Activated naive CD4-positive, alpha-beta T cell treated with anti-CD3 and anti-CD28 coated beads, Interleukin-2, amount 50 U/mL, for 16 hours (primary cell): ENCODE data around the gene VSTM1.
"Not testable (repeated sequence)": the region's sequence is repeated elsewhere in the genome, so short reads cannot be mapped to it uniquely, and the experiment has no call there.

Experiments used
- DNase-seq: peaks from one replicate; pipeline ENCODE4 v3.0.0-alpha.2; 2020

Gene VSTM1

DNA sequence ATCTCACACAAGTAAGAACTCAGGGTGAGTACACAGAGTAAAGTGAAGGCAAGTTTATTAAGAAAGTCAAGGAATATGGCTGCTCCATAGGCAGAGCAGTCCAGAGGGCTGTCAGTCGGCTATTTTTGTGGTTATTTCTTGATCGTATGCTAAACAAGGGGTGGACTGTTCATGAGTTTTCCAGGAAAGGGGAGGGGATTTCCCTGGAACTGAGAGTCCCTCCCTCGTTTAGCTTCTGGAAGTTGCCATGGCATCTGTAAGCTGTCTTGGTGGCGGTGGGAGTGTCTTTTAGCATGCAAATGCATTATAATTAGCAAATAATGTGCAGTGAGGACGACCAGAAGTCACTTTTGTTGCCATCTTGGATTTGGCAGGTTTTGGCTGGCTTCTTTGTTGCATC, 5.8 kb upstream of the VSTM1 start:
- DNase-seq: no peak

GRCh38 chr19:54062643-54063042, 1.1 kb downstream of the VSTM1 start:
- no peak for DNase-seq

GRCh38 chr19:54047616-54048015, 16.1 kb downstream of the VSTM1 start:
- DNase-seq: no peak

DNA sequence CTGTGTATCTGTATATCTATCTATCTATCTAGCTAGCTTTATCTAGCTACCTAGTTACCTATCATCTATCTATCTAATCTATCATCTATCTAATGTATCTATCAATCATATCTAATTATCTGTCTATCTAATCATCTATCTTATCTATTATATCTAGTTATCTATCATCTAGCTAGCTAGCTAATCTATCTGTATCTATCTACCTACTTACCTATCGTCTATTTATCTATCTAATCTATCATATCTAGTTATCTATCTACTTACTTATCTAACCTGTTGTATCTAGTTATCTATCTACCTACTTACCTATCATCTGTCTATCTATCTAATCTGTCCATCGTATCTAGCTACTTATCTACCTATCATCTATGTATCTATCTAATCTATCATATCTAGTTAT, 17.9 kb downstream of the VSTM1 start:
- DNase-seq: no peak

- DNase-seq: no peak
These were observed 20.7 kb downstream of the VSTM1 start for GRCh38 chr19:54042989-54043388.

DNA sequence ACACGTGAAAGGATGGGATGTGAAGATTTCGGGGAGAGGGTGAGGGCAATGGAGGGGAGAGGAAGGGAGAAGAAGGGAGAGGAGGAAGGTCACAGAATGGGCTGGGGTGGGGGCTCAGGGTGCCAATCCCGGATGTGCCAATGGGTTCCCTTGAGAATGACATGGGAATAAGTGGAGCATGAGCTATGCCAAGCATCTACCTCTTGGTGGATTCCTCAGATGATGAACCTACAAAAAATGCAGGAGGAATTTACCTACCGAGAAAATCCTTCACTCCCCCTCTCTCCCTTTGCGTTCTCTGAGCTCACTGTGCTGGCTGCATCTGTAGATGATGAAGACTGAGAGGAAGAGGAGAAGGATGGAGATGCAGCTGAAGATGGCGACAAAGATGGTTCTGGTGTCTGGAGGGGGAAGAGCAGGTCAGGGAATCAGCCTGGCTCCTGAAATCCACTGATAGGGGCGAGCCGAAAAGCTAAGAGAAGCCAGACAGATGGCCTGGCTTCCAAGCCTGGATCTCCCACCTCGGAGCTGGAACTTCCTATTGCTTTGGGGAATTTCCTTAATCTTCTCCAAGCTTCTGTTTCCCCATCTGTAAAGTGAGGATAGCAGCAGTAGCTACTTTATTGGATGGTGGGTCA, 21.6 kb downstream of the VSTM1 start:
- DNase-seq: no peak

DNA sequence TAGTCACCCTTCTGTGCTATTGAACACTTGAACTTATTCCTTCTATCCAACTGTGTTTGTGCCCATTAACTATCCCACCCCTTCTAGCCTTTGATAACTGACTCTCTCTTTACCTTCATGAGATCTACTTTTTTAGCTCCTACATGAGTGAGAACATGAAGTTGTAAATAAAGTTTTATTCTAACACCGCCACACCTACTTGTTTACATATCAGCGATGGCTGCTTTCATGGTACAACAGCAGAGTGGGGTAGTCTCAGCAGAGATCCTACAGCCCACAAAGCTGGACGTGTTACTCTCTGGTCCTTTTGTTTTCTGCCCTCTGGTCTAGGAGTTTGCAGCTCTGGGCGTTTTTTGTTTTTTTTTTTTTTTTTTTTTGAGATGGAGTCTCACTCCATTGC, 23.7 kb downstream of the VSTM1 start:
- DNase-seq: no peak

DNA sequence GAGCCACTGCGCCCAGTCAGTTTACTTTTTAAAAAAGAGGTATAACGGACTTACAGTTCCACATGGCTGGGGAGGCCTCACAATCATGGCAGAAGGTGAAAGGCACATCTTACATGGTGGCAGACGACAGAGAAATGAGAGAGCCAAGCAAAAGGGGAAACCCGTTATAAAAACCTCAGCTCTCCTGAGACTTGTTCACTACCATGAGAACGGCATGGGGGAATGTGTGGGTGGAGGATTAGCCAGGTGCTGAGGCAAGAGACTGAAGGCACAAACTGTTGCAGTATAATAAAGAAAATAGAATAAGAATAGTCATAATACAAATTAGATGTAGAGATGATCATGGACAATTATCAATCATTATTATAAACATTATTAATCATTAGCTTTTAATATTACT, 27.2 kb downstream of the VSTM1 start:
- not testable (repeated sequence) for DNase-seq

DNA sequence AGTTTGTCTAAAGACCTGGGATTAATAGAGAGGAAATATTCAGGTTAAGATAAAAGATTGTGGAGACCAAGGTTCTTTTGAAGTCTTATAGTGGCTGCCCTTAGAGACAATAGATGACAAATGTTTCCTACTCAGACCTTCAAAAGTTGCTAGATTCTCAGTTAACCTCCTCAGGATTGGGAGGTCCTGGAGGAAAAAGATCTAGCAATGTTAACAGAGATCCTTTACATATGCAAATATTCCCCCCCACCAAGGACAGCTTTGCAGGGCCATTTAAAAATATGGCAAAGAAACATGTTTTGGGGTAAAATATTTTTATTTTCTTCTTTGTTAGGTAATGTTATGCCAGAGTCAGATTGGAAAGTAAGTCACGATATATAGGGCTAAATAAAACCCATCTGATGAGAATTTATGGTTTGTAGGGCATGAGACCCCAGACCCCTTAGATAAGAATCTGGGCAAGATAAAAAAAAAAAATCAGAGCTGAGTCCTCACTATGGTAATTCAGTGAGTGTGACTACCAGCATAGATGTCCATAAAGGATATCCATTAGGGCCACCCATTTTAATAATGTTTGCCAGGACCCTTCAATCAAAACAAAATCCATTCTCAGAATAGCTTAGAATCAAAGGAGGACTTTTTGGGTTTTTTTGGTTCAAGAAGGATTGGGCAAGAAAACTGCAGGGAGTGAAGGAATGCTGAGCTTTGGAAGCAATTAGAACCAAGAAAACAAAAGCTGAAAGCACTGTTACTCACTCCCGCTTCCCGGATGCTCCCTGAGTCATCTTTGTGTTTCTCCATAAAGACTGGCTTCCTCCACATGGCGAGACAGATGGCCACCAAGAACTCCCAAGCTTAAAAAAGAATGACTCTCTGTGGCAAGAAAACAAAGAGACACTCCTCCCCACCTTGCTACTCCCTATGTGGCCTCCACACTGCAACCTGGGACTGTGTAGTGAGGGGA, 28.2 kb downstream of the VSTM1 start:
- DNase-seq: no peak

GRCh38 chr19:54030895-54031586, 32.7 kb downstream of the VSTM1 start:
- DNase-seq: no peak

GRCh38 chr19:54029930-54030490, 33.7 kb downstream of the VSTM1 start:
- DNase-seq: peak; percentile 46

DNA sequence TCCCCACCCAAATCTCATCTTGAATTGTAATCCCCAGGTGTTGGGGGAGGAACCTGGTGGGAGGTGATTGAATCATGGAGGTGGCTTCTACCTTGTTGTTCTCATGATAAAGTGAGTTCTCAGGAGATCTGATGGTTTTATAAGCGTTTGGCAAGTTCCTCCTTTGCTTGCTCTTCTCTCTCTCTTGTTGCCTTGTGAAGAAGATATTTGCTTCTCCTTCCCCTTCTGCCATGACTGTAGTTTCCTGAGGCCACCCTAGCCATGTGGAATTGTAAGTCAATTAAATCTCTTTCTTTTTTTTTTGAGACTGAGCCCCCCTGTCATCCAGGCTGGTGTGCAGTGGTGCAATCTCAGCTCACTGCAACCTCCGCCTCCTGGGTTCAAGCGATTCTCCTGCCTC, 34.4 kb downstream of the VSTM1 start:
- DNase-seq: no peak

DNA sequence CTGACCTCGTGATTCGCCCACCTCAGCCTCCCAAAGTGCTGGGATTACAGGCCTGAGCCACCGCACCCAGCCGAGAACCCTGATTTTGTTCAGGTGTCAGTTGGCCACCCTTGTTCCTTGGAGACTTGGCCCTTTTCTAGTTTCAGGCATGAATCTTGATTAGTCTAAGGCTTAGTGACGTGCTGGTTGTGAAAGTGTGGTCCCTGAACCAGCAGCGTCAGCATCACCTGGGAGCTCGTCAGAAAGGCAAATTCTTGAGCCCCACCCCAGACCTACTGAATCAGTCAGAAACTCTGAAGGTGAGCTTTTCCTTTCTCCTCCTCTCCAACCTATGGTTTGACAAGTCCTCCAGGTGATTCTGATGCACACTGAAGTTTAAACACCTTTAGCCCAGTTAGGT, 37.0 kb downstream of the VSTM1 start:
- DNase-seq: no peak

DNA sequence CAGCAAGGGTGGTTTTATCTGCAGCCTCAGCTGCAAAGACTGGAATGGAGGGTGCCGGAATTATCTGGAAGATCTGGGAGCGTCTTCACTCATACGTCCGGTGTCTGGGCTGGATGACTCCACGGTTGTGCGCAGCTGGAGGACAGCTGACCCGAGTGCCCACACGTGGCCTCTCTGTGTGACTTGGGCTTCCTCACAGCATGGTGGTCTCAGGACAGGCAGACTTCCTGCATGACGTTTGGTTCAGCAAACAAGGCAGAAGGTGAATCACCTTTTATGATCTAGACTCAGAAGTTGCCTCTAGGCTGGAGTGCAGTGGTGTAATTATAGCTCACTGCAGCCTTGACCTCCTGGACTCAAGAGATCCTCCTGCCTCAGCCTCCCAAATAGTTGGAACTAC, 39.0 kb downstream of the VSTM1 start:
- no peak for DNase-seq

- no peak for DNase-seq
These were observed 40.5 kb downstream of the VSTM1 start for GRCh38 chr19:54023191-54023590.

DNA sequence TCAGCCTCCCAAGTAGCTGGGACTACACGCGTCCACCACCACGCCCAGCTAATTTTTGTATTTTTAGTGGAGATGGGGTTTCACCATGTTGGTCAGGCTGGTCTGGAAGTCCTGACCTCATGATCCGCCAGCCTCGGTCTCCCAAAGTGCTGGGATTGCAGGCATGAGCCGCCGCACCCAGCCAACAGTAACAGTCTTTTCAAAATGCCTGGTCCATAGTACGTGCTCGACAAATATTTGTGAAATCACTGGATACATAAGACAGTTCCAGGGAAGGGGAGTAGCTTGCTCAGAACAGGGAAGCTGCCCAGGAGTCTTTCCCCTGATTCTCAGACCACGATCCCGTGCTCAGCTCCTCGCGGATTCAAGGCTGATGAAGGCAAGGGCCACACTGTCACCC, 41.8 kb downstream of the VSTM1 start:
- no peak for DNase-seq

DNA sequence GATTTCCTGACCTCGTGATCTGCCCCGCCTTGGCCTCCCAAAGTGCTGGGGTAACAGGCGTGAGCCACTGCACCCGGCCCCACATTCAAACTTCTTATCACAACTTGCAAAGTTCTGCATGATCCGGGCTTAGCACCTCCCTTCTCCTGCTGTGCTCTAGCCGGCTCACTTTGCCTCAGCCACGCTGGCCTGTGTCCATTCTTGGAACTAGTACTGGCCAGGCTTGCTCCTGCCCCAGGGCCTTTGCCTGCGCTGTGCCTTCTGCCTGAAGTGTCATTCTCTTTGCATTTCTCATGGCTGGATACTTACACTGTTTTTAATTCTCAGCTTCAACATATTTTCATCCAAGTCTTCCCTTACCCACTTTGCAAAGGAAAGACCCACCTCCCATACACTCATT, 42.3 kb downstream of the VSTM1 start:
- no peak for DNase-seq

- DNase-seq: no peak
These were observed 46.4 kb downstream of the VSTM1 start for GRCh38 chr19:54017261-54017660.

- DNase-seq: no peak
These were observed 48.7 kb downstream of the VSTM1 start for GRCh38 chr19:54014920-54015560.

- DNase-seq: no peak
These were observed 49.8 kb downstream of the VSTM1 start for GRCh38 chr19:54013866-54014265.

DNA sequence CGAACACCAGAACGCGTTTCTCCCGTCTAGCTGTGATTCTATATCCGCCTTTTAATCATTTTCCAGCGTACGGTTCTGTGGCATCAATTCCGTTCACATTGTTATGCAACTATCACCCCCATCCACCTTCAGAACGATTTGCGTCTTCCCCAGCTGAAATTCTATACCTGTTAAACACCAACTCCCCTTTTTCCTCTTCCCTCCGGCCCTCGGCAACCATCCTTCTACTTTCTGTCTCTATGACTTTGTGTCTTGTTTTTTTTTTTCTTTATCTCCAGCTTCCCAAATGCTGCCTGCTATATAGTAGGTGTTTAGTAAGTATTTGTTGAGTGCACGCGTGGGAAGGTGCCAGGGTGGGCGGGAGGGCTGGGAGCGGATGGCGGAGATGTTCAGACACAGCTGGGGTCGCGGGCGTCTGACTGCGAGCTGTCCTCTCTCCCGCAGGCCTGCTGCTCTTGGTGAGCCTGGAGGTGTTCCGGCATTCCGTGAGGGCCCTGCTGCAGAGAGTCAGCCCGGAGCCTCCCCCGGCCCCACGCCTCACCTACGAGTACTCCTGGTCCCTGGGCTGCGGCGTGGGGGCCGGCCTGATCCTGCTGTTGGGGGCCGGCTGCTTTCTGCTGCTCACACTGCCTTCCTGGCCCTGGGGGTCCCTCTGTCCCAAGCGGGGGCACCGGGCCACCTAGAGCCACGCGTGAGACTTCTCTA, 52.0 kb downstream of the VSTM1 start:
- no peak for DNase-seq

DNA sequence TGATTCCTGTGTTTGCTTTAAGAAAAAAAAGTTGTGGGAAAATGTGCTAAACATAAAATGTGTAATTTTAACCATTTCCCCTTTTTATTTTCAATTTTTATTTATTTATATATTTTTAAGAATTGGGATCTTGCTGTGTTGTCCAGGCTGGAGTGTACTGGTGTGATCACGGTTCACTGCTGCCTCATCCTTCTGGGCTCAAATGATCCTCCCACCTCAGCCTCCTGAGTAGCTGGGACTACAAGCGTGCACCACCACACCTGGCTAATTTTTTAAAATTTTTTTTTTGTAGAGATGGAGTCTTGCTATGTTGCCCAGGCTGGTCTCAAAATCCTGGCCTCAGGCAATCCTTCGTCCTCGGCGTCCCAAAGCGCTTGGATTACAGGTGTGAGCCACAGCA, 53.2 kb downstream of the VSTM1 start:
- DNase-seq: no peak
